ENCODE measurements around the gene PFKFB4. TPM values are rescaled to one million over a fixed set of nuclear protein-coding genes. Genes with fewer than 3 reads are reported as not detected.

PFKFB4 gene
- total RNA-seq, 2 experiments from 2014 or later = 90.8 to 94.0 TPM

DNA sequence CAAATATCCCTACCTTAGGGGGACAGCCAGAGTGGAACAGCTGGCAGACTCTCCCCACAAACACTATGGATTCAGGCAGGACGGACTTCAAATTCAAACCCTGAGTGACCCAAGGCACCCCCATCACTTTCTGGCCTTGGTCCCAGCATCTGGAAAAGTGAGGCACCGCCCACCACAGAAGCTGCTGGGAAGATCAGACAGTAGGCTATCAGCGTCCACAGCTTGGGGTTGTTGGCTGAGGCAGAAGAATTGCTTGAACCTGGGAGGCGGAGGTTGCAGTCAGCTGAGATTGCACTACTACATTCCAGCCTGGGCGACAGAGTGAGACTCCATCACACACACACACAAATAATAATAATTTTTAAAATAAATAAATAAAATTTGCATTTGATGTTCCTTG is 8.5 kb downstream of the PFKFB4 start:
- no peak for ATAC-seq
- no peaks in the 10 kb centered on the region for H3K27me3 Mint-ChIP-seq
- intact Hi-C loops (cut with micrococcal nuclease) = loop anchor here (5.0 to 10.0 kb wide), 4 partner anchors 36 to 273 kb away; no protein-coding TSS in a partner anchor
- POLR2A ChIA-PET = interaction anchor here (1.4 to 1.6 kb wide), 2 partner anchors 76 to 81 kb away, joined by 4 to 7 read pairs; no protein-coding TSS in a partner anchor
- H3K9me3 Mint-ChIP-seq = no peaks in the 10 kb centered on the region
- no peak overlapping the region for H3K4me3 Mint-ChIP-seq
- CTCF ChIA-PET = interaction anchor here (0.9 to 4.7 kb wide), 12 partner anchors 15 to 147 kb away, joined by 3 to 56 read pairs (median 6); partner anchors contain the start of genes ATRIP, CCDC51 and TMA7
- no peak for DNase-seq
- no peak for TF ChIP-seq CTCF (IDR thresholded peaks at IDR 0.05)
- H3K4me1 Mint-ChIP-seq (ENCODE audit: low read depth) = peaks cover 5% of the 10 kb centered on the region
- peaks cover 47% of the 10 kb centered on the region for H3K36me3 Mint-ChIP-seq (ENCODE audit: low read depth)
- H3K27ac Mint-ChIP-seq = no peak overlapping the region

DNA sequence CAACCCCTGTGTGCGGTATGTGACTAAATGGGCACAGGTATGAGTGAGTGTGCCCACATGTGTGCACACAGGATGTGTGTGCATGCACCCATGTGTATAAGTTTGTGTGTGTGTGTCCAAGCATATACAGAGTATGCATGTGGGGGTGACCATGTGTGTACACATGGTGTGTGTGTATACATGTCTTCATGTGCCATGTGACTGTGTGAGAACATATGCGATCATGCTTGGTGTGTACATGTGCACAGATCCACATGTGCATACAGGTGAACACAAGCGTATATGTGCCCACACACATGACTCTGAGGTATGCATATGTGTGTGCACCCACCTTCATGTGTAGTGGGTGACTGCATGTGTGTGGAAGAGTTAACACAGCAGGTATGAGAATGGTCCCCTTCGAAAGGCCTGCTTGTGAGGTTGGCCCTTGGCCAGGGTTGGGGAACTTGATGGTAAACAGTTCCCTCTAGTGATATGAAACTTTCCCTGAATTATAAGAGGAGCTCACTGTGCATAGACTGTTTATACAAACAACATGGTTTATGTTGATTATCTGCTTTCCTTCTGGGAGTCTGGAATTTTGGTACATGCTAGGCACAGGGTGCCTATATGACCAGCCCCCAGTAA is 10.3 kb downstream of the PFKFB4 start:
- ATAC-seq (no peak), DNase-seq (no peak)
- no peak overlapping the region for H3K4me3 Mint-ChIP-seq
- no peaks in the 10 kb centered on the region for H3K9me3 Mint-ChIP-seq
- ChIA-PET CTCF (interaction anchor here (2.6 to 4.7 kb wide), 2 partner anchors 110 to 145 kb away, joined by 13 to 56 read pairs; no protein-coding TSS in a partner anchor), POLR2A (no interaction called here)
- H3K27me3 Mint-ChIP-seq = no peaks in the 10 kb centered on the region
- H3K36me3 Mint-ChIP-seq (ENCODE audit: low read depth) = peaks cover 47% of the 10 kb centered on the region
- H3K4me1 Mint-ChIP-seq (ENCODE audit: low read depth) = peaks cover 5% of the 10 kb centered on the region
- intact Hi-C loops (cut with micrococcal nuclease) = loop anchor here (5.0 to 10.0 kb wide), 4 partner anchors 34 to 272 kb away; no protein-coding TSS in a partner anchor
- no peak for TF ChIP-seq CTCF (IDR thresholded peaks at IDR 0.05)
- H3K27ac Mint-ChIP-seq = no peak overlapping the region

DNA sequence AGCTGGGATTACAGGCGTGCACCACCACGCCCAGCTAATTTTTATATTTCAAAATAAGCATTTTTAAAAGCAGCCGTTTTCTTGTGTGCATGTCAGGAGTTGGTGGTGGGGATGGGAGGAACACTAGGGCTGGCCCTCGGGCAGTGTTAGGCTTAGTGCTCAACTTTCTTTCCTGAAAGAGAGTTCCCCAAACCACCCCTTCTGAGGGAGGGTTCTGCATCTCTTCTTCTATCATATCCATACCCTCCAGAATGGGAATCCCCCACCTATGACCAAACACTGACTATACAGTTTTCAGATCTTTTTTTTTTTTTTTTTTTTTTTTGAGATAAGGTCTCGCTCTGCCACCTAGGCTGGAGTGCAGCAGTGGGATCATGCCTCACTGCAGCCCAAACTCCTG is 12.5 kb downstream of the PFKFB4 start:
- Mint-ChIP-seq H3K4me3 (no peak overlapping the region), H3K9me3 (no peaks in the 10 kb centered on the region), H3K27ac (no peak overlapping the region), H3K36me3 (ENCODE audit: low read depth) (peaks cover 49% of the 10 kb centered on the region), H3K27me3 (no peaks in the 10 kb centered on the region), H3K4me1 (ENCODE audit: low read depth) (peaks cover 3% of the 10 kb centered on the region)
- ChIA-PET CTCF (interaction anchor here (2.4 to 2.6 kb wide), 2 partner anchors 108 to 143 kb away, joined by 13 to 17 read pairs; no protein-coding TSS in a partner anchor), POLR2A (no interaction called here)
- ATAC-seq (no peak), DNase-seq (no peak)
- intact Hi-C loops (cut with micrococcal nuclease) = loop anchor here (10.0 kb wide), 1 partner anchor 269 kb away; no protein-coding TSS in a partner anchor
- TF ChIP-seq CTCF (IDR thresholded peaks at IDR 0.05) = no peak

DNA sequence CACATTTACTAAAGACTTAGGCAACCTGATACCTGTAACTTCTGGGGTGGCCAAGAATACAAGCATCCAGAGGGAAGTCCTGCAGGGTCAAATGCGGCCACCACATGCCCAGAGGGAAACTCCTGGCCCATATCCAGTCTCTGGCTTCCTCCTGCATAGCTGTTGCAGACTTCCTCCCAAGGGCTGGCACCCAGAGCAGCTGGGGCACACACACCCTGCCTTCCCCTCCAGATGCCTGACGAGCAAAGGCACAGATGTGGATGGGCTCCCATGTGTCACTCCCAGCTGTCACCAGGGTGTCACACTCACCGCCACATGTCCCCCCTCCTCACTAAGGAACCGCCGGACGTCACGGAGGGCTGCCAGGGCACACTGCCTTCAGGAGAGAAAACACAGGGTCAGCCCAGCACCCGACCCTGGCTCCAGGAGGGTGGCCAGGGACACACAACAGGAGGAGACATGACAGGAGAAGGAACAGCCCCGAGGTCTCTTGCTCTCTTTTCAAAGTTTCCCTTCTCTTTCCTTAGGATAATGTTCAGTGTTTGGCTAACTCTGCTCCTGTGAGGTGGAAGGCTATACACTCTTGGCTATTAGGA is 13.2 kb downstream of the PFKFB4 start:
- H3K4me3 Mint-ChIP-seq = no peak overlapping the region
- CTCF ChIA-PET = interaction anchor here (2.4 kb wide), 1 partner anchor 107 kb away, joined by 17 read pairs; no protein-coding TSS in a partner anchor

More for the DNA sequence above, 13.2 kb downstream of the PFKFB4 start:
- DNase-seq (no peak), ATAC-seq (no peak)
- intact Hi-C loops (cut with micrococcal nuclease) = loop anchor here (10.0 kb wide), 1 partner anchor 269 kb away; no protein-coding TSS in a partner anchor
- POLR2A ChIA-PET = no interaction called here
- H3K36me3 Mint-ChIP-seq (ENCODE audit: low read depth) = peaks cover 51% of the 10 kb centered on the region
- H3K4me1 Mint-ChIP-seq (ENCODE audit: low read depth) = no peaks in the 10 kb centered on the region
- TF ChIP-seq CTCF (IDR thresholded peaks at IDR 0.05) = no peak
- no peaks in the 10 kb centered on the region for H3K9me3 Mint-ChIP-seq
- H3K27me3 Mint-ChIP-seq = no peaks in the 10 kb centered on the region
- H3K27ac Mint-ChIP-seq = no peak overlapping the region

All from activated CD8-positive, alpha-beta T cell treated with anti-CD3 and anti-CD28 coated beads for 36 hours (primary cell).